T-helper 2 cell treated with Interferon-gamma antibody and Interleukin-4, amounts not matched to agents 100 ng/mL and 5 ng/mL, for 36 hours (primary cell): ENCODE results near the gene ZNF777. TPM values are rescaled to one million over a fixed set of nuclear protein-coding genes. Genes with fewer than 3 reads are reported as not detected.

Source experiments
- intact Hi-C: fragments of 100-400 bp; cut with micrococcal nuclease; formaldehyde crosslinking; loops from one replicate; pipeline ENCODE4 v1.15.1; 2023
- total RNA-seq: library from RNA; stranded (reverse); gene quantifications from 2 replicates; pipeline ENCODE4 v1.2.3, GENCODE V29; 2022

Gene ZNF777
- total RNA-seq, 1 donor from 2014 or later, result 13.8 TPM

DNA sequence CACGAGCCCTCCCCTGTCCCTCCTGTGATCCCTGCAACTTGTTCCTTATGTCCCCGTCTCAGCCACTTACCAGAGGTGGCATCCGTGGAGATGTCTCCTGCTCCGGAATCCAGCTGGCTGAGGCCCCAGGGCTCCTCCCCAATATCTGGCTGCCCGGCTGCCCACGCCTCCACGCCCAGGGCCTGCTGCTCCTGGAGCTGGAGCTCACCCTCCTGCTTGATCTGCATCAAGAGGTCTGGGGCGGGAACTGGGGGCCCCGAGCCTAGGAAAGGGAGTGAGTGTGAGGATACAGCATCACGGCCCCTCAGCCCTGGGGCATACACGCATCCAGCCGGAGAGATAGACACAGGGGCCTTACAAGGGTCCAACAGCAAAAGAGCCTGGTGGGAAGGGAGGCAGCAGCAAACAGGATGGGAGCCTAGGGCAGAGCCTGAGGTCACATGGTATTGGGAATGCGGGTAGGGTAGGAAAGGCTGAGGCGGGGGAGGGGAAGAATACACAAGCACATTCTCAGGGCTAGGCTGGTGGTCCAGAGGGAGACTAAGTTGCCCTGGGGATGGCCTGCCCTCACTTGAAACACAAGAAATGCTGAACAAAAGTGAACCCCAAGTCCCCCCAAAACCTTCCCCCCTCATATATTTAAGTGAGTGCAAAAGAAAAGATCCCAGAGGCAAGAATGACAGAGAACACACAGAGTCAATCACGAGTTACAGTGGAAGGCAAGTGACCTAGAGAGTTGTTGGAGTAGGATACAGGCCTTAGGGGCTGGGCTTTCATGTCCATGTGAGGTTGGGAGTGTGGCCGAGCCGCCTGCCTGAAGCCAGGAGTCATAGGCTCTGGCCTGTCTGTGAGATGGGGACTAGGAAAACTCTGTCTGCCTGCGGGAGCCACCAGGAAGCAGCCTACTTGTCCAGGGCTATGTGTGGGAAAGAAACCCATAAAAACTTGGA is 16.9 kb upstream of the ZNF777 start:
- intact Hi-C loops, result no loop called here

DNA sequence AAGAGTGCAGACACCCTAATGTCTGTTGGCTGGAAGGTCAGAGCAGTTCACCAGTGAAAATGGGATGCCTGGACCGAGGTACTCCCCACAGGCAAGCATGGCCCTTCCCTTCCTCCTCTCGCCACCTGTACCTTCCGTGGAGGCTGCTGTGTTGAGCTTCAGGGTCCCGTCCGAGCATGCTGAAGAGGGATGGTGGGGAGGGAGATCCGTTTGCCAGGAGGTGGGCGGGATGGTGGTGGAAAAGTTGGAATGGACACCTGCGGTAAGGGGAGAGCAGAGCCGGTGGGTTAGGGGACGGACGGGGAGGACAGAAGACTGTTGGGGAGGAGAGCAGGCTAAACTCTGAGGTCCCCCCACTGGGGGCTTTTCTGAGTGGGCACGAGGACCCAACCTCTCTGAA is 15.9 kb upstream of the ZNF777 start:
- intact Hi-C loops, result no loop called here

DNA sequence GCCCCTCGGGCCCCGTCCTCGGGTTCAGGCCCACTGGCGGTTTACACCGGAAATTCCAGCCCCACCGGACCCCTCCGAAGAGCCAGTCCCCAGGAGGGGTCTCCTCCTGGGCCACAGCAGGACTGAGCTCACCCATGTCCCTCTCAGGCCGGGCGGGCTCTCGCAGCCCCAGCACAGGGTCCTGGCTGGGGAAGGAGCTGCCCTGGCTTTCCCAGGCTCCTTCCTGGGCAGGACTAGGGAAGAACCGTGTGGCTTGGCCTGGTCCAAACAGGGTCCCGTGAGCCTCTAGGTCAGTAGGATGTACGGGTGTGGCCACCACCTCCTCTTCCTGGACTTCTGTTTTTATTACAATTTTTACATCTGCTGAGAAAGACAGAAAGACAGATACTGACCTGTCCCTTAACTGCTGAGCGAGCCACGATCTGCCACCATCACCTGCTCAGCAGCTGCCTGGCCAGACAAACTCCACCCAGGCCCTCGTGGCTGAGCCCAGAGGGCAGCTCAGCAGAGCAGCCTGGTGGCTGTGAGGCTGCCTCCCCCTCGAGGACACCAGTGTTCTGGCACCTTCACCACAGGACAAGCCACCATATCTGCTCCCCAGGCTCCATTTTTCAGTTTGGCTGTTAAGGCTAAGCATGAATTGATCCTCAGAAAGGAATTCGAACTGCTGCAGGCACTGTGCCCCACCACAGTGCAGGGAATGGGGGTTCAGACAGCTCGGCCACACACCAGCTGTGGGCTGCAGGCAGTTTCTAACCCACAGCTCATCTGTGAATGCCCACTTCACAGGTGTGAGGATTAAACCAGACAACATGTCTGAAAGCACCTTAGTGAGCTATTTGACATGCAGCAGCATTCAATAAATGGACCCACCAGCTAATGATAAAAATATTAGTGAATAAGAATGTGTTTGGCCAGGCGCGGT is 14.5 kb upstream of the ZNF777 start:
- intact Hi-C loops, result no loop called here

DNA sequence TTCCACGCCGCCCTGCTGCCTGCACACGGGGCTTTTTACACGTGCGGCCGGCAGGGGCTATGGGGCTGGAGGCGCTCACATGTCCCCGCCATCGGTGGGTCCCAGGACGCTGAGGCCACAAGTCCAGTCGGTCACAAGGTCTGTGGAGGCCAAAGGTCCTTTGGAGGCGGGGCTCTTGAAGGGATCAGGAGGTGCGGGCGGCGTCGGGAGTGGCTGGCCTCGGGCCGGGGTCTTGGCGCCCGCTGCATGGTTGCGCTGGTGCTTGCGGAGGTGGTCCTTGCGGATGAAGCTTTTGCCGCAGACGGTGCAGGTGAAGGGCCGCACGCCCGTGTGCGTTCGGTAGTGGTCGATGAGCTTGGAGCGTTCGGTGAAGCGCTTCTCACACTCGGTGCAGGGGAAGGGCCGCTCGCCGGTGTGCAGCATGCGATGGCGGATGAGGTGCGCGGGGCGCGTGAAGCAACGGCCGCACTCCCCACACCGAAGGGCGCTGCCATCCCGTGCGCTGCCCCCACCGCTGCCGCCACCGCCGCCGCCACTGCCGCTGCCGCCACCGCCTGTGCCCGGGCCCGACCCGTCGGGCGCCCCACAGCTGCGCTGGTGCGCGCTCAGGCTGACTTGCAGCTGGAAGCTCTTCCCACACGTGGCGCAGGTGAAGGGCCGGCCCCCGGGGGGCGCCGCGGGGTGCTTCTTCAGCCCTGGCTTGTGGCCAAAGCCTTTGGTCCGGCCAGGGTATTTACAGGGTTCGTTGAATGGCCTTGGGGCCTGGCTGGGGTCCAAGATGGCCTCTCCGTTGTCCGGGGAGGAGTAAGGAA is 13.7 kb upstream of the ZNF777 start:
- intact Hi-C loops, result no loop called here

DNA sequence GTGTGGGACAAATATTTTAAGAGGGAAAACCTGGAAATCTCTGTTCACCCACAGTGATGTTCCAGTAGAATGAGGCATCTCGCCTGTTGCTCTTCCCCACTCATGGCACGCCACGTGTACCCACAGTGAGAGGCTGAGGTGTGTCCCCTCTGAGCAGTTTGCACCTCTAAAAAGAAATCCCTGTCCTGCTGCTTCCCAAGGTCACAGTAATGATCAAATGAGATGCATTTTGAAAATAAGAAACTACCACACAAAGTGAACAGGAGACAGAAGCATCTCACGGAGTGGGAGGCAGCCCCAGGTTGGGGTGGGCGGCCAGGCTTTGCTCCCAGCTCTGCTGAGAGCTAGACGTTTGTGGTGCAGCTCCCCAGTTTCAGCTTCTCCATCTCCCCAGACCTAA is 12.4 kb upstream of the ZNF777 start:
- intact Hi-C loops, result no loop called here

DNA sequence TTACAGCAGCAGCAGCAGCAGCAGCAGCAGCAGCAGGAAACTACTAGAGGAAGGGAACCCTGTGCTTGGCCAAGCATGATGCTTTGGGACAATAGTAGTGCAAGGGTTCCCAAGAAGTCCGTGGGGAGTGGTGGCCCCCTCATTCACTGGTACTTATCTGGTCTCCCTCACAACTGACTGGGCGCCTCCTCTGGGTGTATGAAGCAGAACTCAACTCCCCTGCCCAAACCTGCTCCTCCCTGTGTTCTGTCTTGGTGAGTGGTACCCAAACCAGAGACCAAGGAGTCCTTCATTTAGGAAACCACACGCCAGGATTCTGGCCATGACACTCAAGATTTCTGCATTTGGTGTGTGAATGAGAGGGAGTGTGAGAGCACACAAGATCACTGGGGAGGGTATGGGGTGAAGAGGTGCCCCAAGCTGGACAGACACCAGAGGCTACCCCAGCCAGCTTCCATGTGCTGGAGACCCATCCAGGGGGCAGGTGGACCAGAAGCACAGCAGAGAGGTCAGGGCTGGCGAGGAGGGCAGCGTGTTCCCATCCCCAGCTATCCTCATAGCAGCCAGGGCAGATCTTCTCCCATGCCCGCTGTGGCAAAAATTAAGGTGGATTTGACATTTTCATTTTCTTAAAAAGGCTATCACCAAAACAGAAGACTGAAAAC is 10.6 kb upstream of the ZNF777 start:
- intact Hi-C loops, result no loop called here

DNA sequence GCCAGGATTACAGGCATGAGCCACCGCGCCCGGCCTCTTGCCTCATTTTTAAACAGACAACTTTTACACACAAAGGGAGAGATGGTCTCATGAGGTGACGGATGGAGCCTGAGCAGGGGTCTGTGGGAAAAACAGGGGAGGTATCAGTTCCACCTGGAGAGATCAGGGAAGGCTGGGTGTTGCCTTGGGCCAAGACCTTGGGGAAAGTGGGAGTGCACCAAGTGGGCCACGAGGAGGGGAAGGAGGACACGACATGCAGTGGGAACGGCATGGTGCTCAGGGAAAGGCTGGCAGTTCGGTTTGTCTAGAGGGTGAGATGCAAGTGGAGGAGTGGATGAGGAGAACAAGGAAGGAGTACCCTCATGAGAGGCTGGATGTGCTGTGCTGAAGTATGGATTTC is 8.9 kb upstream of the ZNF777 start:
- intact Hi-C loops, result no loop called here

DNA sequence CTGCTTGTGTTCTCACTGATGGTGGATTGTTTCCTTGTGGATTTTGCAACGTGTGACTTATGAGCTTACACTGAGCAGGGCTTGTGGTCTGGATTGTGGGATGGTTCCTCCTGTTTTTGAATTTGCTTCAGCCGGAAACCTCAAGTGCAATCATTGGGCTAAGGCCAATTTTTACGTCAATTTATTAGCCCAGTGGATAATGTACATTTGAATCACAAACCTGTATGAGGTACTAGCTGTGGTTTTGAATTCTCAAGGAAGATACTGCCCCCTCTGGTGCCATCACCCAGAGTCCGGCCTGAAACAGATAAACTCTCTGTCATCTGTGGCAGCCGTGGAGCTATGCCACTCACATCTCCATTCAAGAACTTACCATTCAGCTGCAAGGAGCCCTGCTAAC is 7.3 kb upstream of the ZNF777 start:
- intact Hi-C loops, result no loop called here

DNA sequence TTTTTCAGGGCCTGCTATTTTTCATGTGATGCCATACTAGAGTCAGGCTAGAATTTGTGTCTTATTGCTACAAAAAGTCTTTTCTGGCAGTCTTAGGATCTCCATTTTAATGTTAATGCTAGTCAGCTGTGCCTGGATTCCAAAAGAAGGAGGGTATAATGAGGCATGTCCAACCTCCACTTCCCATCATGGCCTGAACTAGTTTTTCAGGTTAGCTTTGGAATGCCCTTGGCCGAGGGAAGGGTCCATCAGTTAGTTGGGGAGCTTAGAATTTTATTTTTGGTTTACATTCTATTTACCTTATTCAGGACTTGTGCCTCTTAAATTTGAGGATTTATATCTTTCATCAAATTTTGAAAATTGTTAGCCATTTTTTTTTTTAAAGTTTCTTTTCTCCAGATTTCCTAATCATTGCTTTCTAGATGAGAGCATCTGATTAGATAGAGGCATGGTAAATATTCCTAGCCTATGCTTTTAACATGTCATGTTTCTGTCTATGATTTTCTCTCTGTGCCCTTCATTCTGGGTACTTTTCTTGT is 6.5 kb upstream of the ZNF777 start:
- intact Hi-C loops, result no loop called here

DNA sequence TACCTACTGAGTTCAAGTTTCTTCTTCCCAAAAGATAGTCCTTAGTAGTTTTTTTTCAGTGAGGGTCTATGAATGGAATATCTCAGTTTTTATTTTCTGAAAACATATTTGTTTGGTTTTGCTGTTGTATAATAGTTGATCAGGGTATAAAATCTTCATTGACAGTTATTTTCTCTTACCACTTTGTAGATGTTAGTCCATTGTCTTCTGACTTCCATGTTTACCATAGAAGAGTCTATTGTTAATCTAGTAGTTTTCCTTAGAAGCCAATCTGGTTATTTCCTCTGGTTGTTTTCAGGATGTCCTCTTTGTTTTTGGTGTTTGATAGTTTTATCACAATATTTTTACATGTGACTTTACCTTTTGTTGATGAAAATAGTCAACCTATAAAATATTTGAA is 5.5 kb upstream of the ZNF777 start:
- intact Hi-C loops, result no loop called here

DNA sequence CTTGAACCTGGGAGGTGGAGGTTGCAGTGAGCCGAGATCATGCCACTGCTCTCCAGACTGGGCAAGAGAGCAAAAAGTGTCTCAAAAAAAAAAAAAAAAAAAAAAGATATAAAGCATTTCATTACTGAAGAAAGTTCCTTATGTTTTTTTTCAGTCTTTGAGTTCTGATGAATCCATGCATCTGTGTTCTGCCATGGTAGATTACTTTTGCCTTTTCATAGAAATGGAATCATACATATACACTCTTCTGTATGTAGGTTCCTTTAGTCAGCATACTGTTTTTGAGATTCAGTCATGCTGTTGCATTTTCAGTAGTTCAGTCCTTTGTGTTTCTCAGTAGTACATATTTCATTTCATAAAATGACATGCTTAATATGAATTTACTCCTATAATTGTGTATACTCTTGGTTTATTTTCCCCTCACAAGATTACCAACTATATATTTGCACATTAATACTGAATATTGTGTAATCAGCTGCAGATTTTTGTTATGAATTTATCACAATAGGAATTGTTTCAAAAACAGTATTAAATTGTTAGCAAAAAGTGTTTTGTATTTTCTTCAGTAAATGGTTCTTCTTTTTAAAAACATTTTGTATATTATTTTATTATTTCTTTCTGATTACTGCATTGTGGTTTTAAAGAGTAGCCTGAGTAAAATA is 2.8 kb upstream of the ZNF777 start:
- intact Hi-C loops, result no loop called here

DNA sequence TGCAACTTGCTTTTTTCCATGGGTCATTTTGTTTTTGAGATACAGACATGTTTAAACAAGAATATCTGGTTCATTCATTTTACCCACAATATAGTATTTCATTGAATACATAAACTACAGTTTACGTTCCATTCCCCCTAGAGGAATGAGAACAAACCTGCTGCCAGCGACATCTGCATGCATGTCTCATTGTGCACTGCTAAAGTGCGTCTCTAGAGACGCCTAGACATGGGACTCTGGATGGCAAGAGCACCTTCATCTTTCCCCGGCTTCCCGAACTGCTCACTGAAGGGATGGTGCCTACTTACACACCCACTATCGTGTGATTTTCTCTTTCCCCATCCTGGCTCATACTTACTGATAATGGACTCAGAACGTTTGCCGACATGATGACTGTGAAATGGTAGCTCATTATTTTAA is 1.2 kb upstream of the ZNF777 start:
- intact Hi-C loops, result no loop called here

DNA sequence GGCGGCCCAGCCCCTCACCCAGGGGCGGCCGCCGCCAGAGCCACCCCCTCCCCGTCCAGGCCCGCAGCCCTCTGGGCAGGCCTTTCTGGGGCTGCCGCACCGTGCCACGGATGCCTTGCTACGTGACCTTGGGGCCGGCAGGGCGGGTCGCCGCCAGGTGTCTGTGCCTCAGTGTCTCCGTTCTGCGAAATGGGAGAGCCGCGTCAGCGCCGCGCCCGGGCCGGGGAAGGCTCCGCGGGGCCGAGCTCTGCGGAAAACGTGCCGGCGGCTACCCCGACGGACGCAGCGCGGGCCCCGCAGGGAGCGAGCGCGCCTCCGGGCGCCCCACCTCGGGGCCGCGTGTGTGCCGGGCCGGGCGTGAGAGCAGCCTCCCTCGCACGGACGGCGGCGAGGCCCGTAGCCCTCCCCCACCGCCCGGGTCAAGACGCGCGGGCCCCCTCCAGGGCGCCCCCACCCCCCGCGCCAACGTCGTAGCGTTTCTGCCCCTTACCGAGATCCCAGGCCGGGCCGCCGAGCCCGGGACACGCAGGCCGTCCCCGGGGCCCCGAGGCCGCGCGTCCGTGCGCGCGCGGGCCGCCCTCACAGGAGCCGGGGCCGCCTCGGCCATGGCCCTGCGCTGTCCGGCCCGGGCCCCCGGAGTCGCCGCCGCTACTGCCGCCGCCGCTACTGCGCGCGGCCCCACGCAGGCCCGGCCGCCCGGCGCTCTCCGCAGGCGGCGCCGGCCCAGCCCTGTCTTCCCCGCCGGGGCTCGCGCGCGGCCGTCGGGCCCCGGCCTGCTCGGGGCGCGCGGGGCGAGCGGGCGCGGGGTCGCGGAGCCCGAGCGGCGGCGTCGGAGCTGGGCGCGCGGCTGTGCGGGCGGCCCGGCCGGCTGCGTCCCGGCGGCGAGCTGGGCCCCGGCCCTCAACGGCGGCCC is 1.1 kb downstream of the ZNF777 start:
- intact Hi-C loops, result loop anchor here (1.0 kb wide), 5 partner anchors 37 to 197 kb away; partner anchors contain the start of genes ZNF746 and ZNF783

DNA sequence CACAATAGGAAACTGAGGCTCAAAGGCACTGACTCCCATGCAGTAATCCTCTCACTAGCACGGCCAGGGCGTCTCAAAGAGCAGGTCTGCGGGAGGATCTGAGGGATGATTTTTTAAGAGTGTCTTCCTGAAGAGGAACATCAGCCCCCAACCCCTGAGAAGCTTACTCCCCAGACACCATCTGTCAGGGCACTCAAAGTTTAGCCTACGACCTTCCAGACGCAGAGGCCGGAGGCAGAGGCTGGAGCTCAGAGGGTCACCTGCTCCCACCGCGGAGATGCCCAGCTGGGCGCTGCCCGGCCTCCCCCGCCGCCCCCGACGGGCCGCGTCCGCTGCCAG is 1.7 kb downstream of the ZNF777 start:
- intact Hi-C loops, result no loop called here

DNA sequence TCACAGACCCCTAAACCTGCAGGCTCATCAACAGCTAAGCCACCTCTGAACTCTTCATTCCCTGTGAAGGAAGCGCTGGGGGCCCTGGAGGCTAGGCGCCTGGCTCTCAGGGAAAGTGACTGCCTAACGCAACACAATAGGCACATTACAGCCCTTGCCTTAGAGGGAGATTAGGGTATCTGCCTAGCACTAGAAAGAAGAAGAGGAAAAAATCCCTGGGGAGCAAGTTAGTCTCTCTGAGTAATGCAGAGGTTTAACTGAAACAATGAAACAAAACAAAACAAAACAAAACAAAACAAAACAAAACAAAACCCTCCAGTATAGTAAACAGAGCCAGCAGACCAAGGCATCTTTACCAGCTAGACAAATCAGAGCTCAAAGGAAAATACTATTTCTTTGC is 2.6 kb downstream of the ZNF777 start:
- intact Hi-C loops, result no loop called here

DNA sequence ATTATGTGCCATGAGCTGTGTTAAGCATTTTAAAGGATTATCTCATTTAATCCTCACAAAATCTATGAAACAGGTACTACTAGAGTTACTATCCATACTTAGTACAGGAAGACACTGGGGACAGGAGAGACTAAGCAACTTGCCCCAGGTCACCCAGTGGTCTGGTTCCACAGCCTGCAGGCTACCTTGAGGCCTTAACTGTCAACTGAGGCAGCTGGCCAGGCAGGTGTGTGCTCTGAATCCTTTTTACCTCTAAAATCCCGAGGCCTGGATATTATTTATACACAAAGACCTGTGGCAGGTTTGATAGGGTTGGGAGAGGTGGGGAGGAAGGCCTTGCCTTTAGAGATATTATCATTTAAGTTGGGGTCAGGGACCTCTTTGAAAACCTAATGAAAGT is 3.1 kb downstream of the ZNF777 start:
- intact Hi-C loops, result no loop called here

DNA sequence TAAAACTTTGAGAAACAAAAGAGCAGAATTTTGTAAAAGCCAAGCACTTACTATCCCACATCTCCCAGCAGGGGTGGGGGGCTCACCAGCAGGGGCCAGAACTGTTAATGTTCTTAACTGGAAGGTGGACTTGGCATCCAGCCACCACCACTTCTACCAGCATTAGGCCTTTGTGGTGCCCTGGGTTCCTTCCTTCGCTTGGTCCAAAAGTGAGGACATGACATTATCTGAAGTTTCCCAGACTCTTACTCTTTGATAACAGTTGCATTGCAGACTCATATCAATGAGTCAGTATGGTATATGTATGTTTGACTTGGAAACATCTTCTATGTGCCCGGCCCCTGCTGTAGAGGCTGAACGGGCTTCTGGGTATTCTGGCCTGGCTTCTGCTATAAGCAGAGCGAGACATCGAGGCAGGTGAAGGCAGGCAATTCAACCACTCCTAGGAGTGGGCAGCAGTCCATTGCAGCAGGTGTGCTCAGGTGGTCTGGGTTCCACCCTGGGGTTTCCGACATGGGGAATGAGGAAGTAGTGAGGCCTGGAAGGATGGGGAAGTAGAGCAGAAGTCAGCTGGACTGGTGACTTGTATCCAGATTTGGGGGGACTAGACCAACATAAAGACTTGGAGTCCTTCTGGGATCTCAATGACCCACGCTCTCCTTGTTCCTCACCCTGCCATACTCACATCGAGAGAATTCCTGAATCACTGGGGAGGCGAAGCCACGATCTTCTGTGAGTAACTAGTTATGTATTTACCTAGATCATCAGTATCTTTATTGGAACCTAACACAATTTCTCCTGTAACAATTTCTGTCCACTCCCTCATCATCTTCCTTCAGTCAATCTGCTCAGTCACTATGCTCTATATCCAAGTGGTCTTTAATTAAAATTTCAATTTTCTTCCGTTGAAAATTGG is 4.1 kb downstream of the ZNF777 start:
- intact Hi-C loops, result no loop called here
